HepG2 (cell line): ENCODE data around the gene LMF2. TPM values are rescaled to one million over a fixed set of nuclear protein-coding genes. Genes with fewer than 3 reads are reported as not detected.

ENCODE experiments used
- CENPX ChIP-seq: sonication (generic); formaldehyde crosslinking; IDR thresholded peaks from 2 replicates; pipeline ENCODE4 v1.9.0; 2021; ENCODE audit warnings: mild to moderate bottlenecking, missing genetic modification reagents, moderate library complexity
- ZNF564 ChIP-seq: sonication (generic); formaldehyde crosslinking; IDR thresholded peaks from 2 replicates; pipeline ENCODE4 v1.8.1; 2023; ENCODE audit warnings: mild to moderate bottlenecking, missing genetic modification reagents
- ZNF724P ChIP-seq: sonication (generic); formaldehyde crosslinking; IDR thresholded peaks from 2 replicates; pipeline ENCODE4 v1.8.0; 2022; ENCODE audit warnings: missing genetic modification reagents, borderline replicate concordance
- polyA plus RNA-seq, 8 experiments: library from polyadenylated mRNA; depleted of rRNA in 3 of 8; stranded (reverse) in 7 of 8; unstranded in 1 of 8; fragments of >200 nt; fragmentation: Illumina TruSeq in 4 of 8; extraction: Trizol in 4 of 8; gene quantifications; 2 replicates each; pipeline versions ENCODE4 v1.2.1 to v1.2.3, GENCODE V29; 2011 to 2016; ENCODE audit warnings: low read depth in 4 of 8, missing spikeins in 1 of 8, mixed read lengths in 1 of 8; ENCODE audit not compliant: insufficient read depth in 1 of 8
- total RNA-seq, 5 experiments: library from RNA; depleted of rRNA; stranded (reverse); fragments of >200 nt; fragmentation: Illumina TruSeq; extraction: Trizol; gene quantifications; 2 replicates each; pipeline ENCODE4 v1.2.3, GENCODE V29; 2016; ENCODE audit warnings: low read depth in 1 of 5
- TF ChIP-seq, protein P1 (sequence below): sonication (generic); formaldehyde crosslinking; IDR thresholded peaks from 2 replicates; pipeline ENCODE4 v1.4.0; 2020; ENCODE audit warnings: missing genetic modification reagents
- TF ChIP-seq, protein P2 (sequence below): sonication (generic); formaldehyde crosslinking; IDR thresholded peaks from 2 replicates; pipeline ENCODE4 v1.4.0; 2020; ENCODE audit warnings: mild to moderate bottlenecking, missing genetic modification reagents

Gene LMF2
- total and polyA plus RNA-seq, 2 of the 13 experiments (the other 11 are each of a cell fraction or from before 2014, with no cell fraction given): 23.3 to 30.6 TPM

DNA sequence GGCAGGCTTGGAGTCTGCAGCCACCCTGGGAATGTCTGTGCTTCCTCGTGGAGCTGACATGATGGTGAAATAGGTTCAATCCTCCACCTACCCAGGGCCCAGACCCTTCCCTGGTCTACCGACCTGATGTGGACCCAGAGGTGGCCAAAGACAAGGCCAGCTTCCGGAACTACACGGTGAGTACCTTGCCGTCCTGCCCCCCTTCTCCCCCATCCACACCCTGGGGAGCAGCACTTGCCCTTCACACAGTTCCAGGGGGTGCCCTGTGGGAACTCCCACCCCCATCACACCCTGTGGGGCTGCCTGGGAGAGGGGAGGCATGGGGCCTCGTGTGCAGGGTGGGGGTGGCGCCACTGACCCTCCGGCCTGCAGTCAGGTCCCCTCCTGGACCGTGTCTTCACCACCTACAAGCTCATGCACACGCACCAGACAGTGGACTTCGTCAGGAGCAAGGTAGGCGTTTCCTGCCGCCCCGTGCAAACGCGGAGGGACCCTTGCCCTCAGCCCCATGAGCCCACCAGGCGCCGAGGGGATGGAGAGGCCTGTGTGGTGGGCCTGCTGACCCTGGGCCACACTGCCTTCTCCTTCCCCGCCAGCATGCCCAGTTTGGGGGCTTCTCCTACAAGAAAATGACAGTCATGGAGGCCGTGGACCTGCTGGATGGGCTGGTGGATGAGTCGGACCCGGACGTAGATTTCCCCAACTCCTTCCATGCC, 20.1 kb downstream of the LMF2 start (continued):
- TF ChIP-seq CENPX (CRISPR knock-in tag) (no peak), ZNF724P (CRISPR knock-in tag) (0 out of 2 replicates have a peak, but pooled peaks have one; percentile 58), ZNF564 (no peak)
- TF ChIP-seq, protein P1, sequence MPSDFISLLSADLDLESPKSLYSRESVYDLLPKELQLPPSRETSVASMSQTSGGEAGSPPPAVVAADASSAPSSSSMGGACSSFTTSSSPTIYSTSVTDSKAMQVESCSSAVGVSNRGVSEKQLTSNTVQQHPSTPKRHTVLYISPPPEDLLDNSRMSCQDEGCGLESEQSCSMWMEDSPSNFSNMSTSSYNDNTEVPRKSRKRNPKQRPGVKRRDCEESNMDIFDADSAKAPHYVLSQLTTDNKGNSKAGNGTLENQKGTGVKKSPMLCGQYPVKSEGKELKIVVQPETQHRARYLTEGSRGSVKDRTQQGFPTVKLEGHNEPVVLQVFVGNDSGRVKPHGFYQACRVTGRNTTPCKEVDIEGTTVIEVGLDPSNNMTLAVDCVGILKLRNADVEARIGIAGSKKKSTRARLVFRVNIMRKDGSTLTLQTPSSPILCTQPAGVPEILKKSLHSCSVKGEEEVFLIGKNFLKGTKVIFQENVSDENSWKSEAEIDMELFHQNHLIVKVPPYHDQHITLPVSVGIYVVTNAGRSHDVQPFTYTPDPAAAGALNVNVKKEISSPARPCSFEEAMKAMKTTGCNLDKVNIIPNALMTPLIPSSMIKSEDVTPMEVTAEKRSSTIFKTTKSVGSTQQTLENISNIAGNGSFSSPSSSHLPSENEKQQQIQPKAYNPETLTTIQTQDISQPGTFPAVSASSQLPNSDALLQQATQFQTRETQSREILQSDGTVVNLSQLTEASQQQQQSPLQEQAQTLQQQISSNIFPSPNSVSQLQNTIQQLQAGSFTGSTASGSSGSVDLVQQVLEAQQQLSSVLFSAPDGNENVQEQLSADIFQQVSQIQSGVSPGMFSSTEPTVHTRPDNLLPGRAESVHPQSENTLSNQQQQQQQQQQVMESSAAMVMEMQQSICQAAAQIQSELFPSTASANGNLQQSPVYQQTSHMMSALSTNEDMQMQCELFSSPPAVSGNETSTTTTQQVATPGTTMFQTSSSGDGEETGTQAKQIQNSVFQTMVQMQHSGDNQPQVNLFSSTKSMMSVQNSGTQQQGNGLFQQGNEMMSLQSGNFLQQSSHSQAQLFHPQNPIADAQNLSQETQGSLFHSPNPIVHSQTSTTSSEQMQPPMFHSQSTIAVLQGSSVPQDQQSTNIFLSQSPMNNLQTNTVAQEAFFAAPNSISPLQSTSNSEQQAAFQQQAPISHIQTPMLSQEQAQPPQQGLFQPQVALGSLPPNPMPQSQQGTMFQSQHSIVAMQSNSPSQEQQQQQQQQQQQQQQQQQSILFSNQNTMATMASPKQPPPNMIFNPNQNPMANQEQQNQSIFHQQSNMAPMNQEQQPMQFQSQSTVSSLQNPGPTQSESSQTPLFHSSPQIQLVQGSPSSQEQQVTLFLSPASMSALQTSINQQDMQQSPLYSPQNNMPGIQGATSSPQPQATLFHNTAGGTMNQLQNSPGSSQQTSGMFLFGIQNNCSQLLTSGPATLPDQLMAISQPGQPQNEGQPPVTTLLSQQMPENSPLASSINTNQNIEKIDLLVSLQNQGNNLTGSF (CRISPR knock-in tag): no peak
- TF ChIP-seq, protein P2, sequence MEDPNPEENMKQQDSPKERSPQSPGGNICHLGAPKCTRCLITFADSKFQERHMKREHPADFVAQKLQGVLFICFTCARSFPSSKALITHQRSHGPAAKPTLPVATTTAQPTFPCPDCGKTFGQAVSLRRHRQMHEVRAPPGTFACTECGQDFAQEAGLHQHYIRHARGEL (CRISPR knock-in tag): no peak
